ENCODE results near the gene EFHC1. TPM values are rescaled to one million over a fixed set of nuclear protein-coding genes. Genes with fewer than 3 reads are reported as not detected.

Gene EFHC1
- total RNA-seq, 1 experiment from 2014 or later = 12.4 TPM

DNA sequence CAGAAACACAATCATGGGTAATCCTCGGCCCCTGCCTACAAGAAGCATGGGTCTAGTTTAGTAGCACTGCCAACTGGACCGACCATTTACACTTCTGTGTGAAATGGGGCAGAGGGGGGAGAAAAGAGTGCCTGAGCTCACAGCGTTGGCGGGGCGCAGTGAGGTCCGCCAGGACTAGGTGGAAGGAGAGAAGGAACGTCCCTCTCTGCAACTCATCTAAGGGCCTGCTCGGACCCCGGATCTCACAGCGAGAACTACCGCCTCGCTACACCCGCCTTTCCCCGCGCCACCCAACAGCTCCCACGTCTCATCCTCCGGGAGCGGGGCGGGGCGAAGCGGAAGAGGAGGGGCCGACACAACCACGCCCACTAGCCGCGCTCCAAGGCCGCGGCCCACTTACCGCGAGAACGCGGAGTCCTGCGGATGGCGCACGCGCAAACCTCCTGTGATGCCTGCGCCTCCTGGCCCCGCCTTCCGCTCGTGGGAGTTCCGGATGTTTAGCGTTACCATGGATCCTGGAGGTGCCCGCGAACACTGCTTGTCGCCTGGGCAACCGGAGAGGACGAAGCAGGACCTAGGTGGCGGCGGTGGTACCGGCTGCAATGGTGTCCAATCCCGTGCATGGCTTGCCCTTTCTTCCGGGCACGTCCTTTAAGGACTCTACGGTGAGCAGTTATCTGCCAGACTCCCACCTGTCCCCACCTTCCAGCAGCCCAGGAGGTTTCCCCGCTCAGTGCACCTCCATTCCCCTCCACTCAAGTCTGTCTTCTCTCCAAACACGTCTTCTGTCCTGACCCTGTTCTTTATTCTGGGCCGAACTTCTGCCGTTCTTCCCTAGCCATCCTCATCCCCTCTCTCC is at the start of gene EFHC1 (continued):
- TF ChIP-seq REST (IDR thresholded peaks at IDR 0.05; ENCODE audit: low read depth) (no peak), ELF1 (IDR thresholded peaks at IDR 0.05; ENCODE audit: borderline replicate concordance, low read depth) (peak; percentile 48), YY1 (IDR thresholded peaks at IDR 0.05; ENCODE audit: extremely low read depth, insufficient replicate concordance, low read depth, low read length) (peak; percentile 20), EGR1 (IDR thresholded peaks at IDR 0.05; ENCODE audit: low read depth) (peak; percentile 57), ZNF274 (IDR thresholded peaks at IDR 0.05; ENCODE audit: low read depth, low read length) (no peak), SP1 (IDR thresholded peaks at IDR 0.05; ENCODE audit: low read depth) (peak; percentile 72)

DNA sequence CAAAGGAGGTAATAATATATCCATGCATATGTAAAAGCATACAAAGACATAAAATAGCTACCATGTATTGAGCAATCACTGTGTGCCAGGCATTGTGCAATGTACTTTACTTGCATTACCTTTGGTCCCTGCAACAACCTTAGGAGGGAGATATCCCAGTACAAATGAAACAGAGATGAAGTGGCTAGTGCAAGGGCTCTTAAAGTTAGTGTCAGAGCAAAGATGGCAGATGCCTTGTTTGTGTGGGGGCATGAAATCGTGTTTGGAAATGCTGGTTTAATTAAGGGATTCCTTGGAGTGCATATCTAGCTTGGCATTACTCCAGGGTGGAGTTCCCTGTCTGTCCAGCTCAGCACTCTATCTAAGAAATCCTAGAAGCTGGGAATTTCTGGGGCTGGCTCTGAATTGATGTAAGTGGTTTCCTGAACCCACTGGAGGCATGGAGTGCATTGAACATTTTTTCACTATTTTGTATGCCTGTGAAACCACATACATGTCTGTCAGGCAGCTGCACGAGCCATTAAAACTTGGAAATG is 48.4 kb upstream of the EFHC1 start:
- no peak overlapping the region for H3K9ac ChIP-seq (ENCODE audit: low read length)
- TF ChIP-seq CEBPB (IDR thresholded peaks at IDR 0.05; ENCODE audit: low read depth) (peak; percentile 35; the same call in 1 of the 2 replicates), SIN3A (IDR thresholded peaks at IDR 0.05; ENCODE audit: low read depth) (no peak)
- no peak overlapping the region for H2AFZ ChIP-seq (ENCODE audit: low read depth, low read length, poor library complexity, severe bottlenecking)
- no TSS peak for BruUV-seq (replicated peaks)
- intact Hi-C loops (cut with micrococcal nuclease) = no loop called here
- ChIA-PET CTCF (no interaction called here), RAD21 (ENCODE audit: low non-redundant PET in 1 of 2, low total read pairs in 2 of 2, uncharacterized antibody in 2 of 2, unreplicated experiment in 2 of 2) (no interaction called here), POLR2A (interaction anchor here (1.5 kb wide), 1 partner anchor 10 kb away, joined by 5 read pairs; the partner anchor contains the start of gene PAQR8)
- H3K4me1 ChIP-seq (ENCODE audit: control insufficient read depth in 1 of 2, insufficient read depth in 2 of 2, low read length in 2 of 2) = no peaks in the 10 kb centered on the region
- no peak for DNase-seq (ENCODE audit: low read depth, low spot score)
- H3K4me2 ChIP-seq (ENCODE audit: low read length) = no peak overlapping the region
- H3K9me2 ChIP-seq (ENCODE audit: insufficient read depth) = no peaks in the 10 kb centered on the region
- no peak for ATAC-seq
- H3K27me3 ChIP-seq (ENCODE audit: insufficient read depth, low read length) = no peaks in the 10 kb centered on the region
- no peaks in the 10 kb centered on the region for H3K9me3 ChIP-seq (ENCODE audit: control insufficient read depth in 1 of 2, insufficient read depth in 1 of 2, low read depth in 1 of 2, low read length in 2 of 2)
- H4K20me1 ChIP-seq (ENCODE audit: insufficient read depth) = no peaks in the 10 kb centered on the region
- H3K4me3 ChIP-seq (replicated peaks in 1 of 2; ENCODE audit: low read depth in 1 of 2, low read length in 2 of 2) = no peak overlapping the region
- no peaks in the 10 kb centered on the region for H3K79me2 ChIP-seq (ENCODE audit: insufficient read depth, low read length)
- no peaks in the 10 kb centered on the region for H3K36me3 ChIP-seq (ENCODE audit: control insufficient read depth in 1 of 2, insufficient read depth in 2 of 2, low read length in 2 of 2)
- H3K27ac ChIP-seq (ENCODE audit: low read depth, low read length) = no peak overlapping the region

All from HCT116 (cell line).